22Rv1 (cell line): ENCODE measurements around the gene CDK11B.

ENCODE experiments used
- CTCF ChIP-seq: fragments of 450-650 bp; IDR thresholded peaks from 2 replicates; pipeline ENCODE4 v1.5.1; 2017; ENCODE audit warnings: mild to moderate bottlenecking
- ZFX ChIP-seq: fragments of 450-650 bp; IDR thresholded peaks from 2 replicates; pipeline ENCODE4 v1.6.1; 2017; ENCODE audit warnings: antibody characterized with exemption, borderline replicate concordance

- no peak for TF ChIP-seq CTCF
- no peak for TF ChIP-seq ZFX
Observed at GRCh38 chr1:1666526-1666925, 7.7 kb upstream of the CDK11B start.
